GM18498 (cell line): ENCODE results near the gene ULBP3.

Experiments
- ATAC-seq: cut with Tn5 transposase; IDR thresholded peaks from one replicate; pipeline ENCODE4 v1.9.1; 2021; ENCODE audit warnings: mild to moderate bottlenecking, moderate library complexity; ENCODE audit not compliant: unreplicated experiment

Gene ULBP3

GRCh38 chr6:150068720-150069648, at the start of gene ULBP3:
TSS of gene ULBP3 (minus strand) at chr6:150069121. CDS start at chr6:150069066, 55 bp downstream.
- peak; percentile 88 for ATAC-seq

- ATAC-seq, result no peak
Measured at GRCh38 chr6:150118627-150119026, 49.7 kb upstream of the ULBP3 start.

- no peak for ATAC-seq
Measured at GRCh38 chr6:150118203-150118602, 49.3 kb upstream of the ULBP3 start.

DNA sequence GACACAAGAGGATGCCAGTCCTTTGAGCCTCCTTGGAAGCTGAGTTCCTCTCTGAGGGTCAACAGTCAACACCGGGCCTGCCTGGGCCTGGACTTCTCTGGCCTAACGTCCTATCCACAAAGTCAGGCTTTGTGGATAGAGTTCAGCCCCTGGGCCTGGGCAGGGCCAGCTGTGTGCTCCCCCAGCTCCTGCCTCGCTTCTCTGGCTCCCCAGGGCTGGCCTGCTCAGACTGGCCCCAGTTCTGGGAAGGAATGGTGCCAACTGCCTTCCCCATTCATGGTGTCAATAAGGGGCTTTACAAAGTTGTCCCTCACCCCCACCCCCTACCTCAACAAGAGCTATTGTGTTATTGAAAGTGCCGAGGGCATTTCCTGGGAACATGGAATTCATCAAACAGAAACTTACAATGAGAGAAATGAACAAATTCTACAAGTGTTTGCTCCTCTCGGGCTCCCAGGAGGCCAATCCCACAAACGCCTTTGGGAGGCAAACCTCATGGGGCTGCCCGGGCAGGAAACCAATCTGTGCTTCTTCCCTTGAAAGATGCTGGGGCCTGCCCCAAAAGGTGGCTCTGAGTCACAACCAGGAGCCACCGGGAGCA, 47.4 kb upstream of the ULBP3 start:
- ATAC-seq, result no peak

DNA sequence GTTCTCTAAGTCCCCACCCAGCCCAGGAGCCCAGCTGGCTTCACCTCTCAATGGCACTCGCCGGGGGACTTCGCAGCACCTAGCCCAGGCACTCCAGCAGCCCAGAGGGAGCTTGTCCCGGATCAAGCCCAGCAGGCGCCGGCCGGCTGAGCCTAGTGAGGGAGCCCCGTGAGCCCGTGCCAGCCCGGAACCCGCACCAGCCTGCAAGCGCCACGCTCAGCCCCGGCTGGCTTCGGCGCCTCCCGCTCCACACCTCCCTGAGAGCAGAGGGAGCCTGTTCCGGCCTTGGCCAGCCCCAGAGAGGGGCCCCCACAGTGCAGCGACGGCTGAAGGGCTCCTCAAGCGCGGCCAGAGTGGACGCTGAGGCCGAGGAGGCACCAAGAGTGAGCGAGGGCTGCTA, 46.8 kb upstream of the ULBP3 start:
- no peak for ATAC-seq

- no peak for ATAC-seq
Measured at GRCh38 chr6:150112233-150112632, 43.3 kb upstream of the ULBP3 start.

DNA sequence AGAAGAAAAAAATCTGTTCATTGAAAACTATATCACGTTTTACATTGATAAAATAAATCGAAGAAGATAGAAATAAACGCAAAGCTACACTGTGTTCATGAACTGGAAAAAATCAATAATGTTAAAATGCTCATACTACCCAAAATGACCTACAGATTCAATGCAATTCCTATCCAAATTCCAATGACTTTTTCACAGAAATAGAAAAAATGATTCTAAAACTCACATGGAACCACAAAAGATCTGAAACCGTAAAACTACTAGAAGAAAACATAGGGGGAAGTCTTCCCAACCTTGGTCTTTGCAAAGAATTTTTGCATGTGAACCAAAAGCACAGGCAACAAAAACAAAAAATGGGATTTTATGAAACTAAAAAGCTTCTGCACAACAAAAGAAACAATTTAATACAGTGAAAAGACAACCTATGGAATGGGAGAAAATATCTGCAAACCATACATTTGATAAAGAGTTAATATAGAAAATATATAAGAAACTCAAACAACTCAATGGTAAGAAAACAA, 33.9 kb upstream of the ULBP3 start:
- ATAC-seq, result no peak

DNA sequence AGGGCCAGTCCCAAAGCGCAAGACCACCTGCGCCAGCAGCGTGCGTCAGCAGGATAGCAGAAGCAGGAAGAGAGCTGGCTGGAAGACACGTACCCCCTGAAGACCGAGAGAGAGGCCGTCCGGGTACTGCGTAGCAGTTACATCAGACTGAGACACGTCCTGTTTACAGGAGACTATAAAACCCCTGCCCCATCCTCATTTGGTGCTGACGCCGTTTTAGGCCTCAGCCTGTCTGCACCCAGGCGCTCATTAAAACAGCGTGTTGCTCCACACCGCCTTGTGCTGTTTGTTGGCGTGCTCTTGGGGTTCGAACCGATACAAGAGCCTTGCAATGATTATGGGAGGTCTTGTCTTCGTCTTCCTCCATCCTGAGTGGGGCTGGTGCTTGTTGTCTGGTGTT, 31.8 kb upstream of the ULBP3 start:
- ATAC-seq, result no peak

DNA sequence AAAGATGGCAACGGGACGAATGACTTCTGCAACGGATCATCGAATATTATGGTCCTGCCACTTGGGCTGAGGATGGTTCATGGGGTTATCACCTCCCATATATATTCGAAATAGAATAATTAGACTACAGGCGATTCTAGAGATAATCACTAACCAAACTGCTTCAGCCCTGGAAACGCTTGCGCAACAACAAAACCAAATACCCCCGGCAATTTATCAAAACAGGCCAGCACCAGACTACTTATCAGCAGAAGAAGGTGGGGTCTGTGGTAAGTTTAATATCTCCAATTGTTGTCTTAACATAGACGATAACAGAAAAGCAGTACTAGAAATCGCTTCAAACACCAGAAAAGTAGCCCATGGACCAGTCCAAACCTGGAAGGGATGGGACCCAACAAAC, 31.0 kb upstream of the ULBP3 start:
- ATAC-seq, result no peak

- ATAC-seq, result no peak
Measured at GRCh38 chr6:150099546-150099945, 30.6 kb upstream of the ULBP3 start.

DNA sequence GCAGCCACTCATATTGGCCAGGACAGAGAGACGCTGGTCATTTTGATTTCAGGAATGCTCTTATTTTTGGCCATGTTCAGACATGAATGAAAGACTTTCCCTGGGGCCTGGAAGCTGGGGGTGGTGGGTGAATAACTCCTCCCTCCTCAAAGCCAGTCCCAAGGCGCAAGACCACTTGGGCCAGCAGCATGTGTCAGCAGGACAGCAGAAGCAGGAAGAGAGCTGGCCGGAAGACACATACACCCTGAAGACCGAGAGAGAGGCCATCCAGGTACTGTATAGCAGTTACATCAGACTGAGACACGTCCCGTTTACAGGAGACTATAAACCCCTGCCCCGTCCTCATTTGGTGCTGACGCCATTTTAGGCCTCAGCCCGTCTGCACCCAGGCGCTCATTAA, 29.2 kb upstream of the ULBP3 start:
- ATAC-seq, result no peak

DNA sequence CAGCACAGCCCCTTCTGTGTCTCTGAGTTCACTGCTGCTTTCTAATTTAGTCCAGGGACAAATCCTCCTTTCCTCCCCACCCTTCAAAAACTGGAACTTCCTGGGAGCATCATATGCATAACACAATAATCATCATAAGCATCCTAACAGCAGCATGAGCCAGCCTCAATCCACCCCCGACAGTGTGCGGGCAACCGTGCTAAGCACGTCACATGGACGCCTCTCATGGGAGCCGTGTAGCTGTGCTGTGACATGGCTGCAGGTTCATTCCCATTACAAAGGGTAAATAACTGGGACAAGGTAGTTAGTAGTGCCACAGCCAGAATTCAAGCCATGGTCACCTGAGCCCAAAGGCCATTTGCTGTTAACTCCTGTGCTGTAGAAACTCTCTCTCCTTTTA, 24.5 kb upstream of the ULBP3 start:
- ATAC-seq, result no peak

DNA sequence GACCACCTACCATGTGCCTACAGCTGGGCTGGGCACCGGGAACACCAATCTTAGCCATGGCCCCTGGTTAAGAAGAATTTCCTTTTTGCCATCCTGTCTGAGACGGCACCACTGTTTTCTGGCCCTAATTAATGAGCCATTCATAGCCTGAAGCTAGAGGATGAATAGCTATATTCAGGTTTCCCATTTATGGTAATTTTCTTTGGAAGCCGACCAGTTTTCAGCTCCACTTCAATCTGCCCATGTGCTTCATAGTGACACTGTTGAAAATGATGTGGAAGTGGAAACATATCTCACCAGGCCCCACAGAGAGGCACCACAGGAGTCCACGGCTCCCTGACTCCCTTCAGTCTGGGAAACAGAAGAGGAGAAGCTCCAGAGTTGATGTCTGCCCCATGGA, 22.6 kb upstream of the ULBP3 start:
- no peak for ATAC-seq

- no peak for ATAC-seq
Measured at GRCh38 chr6:150090328-150090727, 21.4 kb upstream of the ULBP3 start.

DNA sequence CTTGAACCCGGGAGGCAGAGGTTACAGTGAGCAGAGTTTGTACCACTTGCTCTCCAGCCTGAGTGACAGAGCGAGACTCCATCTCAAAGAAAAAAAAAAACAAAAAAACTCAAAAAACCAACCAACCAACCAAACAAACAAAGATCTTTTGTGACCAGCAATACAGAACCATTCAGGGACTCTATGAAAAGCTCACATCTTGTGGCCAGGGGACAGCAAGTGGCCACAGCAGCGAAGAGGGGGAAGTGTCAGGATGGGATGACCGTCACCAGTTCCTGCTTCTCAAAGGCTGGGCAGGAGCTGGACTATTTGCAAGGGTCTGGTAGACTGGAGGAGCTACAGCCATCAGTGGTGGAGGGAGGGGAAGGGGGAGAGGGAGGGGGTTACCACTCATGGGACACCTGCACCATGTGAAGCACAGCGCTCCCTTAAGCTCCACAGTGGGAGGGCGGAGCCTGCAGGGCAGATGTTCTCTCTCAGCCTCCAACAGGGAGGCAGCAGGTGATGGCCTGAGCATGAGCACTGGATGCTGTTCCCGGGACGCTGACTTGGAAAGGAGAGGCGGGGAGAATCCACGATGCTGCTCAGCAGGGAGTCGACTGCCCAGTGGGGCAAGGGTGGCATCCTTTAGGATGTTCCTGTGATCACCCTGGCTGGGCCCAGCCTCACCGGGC, 19.7 kb upstream of the ULBP3 start:
- no peak for ATAC-seq

DNA sequence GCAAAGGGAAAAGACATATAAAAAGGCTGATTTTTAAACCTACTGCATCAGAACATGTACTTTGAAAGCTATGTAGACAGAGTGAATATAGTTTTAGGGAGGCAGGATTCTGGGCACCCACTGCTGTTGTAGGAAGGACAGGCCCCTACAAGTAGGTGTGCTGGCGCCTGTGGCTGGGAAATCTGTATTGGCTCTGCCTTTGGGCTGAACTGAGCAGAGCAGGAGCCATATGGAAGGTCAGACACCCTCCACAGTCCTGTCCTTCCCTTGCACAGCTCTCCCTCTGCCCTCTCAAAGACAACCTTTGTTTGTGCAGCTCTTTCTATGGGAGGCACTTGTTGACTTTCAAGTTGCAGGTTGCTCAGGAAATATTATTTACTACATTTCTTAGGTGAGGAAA, 18.4 kb upstream of the ULBP3 start:
- no peak for ATAC-seq

DNA sequence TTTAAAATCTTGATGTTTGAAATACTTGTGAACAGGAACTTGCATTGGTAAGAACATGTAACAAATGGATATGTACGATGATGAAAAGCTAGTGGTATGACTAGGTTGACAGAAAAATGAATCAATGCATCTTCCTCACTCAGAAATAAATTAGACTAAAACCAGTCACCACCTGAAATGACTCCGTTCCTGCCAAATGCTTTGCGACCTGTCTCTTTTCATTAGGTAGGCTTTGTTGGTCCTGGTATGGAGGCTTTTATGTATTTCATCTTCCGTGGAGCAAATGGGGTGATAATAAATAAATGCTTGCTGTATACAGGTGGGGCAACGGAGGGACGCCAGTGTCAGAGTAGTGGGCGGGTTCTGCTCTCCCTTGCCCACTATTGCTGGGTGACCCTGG, 17.1 kb upstream of the ULBP3 start:
- no peak for ATAC-seq

DNA sequence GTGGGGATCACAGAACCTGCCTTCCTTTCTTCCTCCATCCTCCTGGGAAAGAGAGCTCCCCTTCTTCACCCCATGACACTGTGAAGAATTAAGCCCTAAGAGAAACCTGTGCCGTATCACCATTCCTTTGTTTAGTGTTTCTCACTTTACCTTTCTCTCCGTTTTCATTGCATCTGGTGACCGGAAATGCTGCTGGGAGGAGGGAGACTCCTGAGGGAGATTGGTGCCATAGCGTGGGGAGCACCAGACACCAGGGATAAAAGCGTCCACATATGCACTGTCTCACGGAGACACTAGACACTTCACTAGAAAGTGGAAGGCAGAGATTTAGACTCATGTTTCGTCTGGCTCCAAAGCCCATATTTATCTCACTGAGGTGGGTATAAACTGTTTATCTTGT, 15.5 kb upstream of the ULBP3 start:
- ATAC-seq, result no peak

GRCh38 chr6:150083839-150084238, 14.9 kb upstream of the ULBP3 start:
- no peak for ATAC-seq

GRCh38 chr6:150081702-150082101, 12.8 kb upstream of the ULBP3 start:
- no peak for ATAC-seq

DNA sequence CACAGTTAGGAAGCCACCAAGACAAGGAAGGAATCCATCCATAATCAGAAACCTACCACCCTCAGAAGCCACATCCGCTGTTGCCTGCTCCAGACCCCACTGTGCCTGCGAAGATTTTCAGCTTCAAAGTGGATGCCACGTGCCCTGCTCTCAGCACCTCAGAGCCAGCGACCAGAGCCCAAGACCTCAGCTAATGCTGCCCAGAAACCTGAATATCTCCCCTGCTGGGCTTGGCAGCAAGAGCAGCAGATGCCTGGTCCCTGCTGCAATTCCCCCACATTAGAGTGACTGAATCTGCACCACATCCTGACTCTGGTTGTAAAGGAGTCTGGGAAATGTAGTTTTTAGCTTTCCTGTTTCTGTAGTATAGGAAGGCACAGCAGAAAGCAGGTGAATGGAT, 10.7 kb upstream of the ULBP3 start:
- no peak for ATAC-seq

DNA sequence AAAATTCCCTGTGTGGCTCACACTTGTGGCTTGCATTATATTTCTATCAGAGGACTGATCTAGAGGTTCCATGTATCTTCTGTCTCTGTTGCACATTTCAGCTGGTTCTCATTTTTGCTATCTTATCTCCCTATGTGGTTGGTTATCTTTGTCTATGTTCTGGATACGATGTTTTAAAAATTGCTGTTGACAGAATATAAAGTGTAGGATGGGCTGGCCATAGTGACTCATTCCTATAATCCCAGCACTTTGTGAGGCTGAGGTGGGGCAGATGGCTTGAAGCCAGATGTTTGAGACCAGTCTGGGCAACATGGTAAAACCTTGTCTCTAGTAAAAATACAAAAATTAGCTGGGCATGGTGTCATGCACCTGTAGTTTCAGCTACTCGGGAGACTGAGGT, 9.9 kb upstream of the ULBP3 start:
- no peak for ATAC-seq
